Measurements from ENCODE around the gene NEK9.

DNA sequence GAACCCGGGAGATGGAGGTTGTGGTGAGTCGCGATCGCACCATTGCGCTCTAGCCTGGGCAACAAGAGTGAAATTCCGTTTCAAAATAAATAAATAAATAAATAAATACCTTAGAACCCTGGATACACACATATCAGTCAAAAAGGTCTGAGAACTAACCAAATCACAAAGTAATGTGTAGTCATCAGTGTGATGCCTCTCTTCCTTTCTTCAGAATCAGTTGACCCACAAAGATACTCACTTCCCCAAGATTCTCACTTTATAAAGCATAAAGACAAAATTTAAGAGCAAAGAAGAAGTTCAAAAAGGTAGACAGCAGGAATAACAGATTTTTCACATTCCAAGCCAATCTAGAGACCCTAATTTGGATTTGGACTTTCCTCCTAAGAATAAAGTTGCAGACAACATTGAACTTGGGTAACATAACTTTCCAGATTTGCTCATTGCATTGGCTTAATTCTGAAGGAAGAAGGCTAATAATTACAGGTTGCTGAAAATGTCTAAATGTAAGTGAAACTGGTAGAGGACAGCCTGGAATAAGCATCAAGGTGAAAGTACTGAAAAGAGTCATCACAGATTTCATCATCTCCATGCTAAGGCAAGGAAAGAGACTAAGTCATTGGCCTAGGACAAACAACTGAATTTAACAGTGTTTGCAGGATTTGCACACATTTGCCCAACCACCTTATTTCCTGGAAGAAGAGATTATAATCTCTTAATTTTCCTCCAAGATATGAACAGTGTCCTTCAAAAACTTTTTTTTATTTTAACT, 32.2 kb upstream of the NEK9 start:
- no peak for TF ChIP-seq BACH2 (CRISPR knock-in tag; IDR thresholded peaks at IDR 0.05; ENCODE audit: borderline replicate concordance)
- no peak for TF ChIP-seq ZFP3 (CRISPR knock-in tag; IDR thresholded peaks at IDR 0.05)
- TF ChIP-seq OSR1 (CRISPR knock-in tag; IDR thresholded peaks at IDR 0.05): no peak
- no peak for TF ChIP-seq TCF4 (CRISPR knock-in tag; IDR thresholded peaks at IDR 0.05; ENCODE audit: borderline replicate concordance)
- TF ChIP-seq, protein P1, sequence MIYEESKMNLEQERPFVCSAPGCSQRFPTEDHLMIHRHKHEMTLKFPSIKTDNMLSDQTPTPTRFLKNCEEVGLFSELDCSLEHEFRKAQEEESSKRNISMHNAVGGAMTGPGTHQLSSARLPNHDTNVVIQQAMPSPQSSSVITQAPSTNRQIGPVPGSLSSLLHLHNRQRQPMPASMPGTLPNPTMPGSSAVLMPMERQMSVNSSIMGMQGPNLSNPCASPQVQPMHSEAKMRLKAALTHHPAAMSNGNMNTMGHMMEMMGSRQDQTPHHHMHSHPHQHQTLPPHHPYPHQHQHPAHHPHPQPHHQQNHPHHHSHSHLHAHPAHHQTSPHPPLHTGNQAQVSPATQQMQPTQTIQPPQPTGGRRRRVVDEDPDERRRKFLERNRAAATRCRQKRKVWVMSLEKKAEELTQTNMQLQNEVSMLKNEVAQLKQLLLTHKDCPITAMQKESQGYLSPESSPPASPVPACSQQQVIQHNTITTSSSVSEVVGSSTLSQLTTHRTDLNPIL (CRISPR knock-in tag; IDR thresholded peaks at IDR 0.05; ENCODE audit: low read depth): no peak
- TF ChIP-seq SNAI2 (CRISPR knock-in tag; IDR thresholded peaks at IDR 0.05): no peak
- no peak for TF ChIP-seq ZFP30 (CRISPR knock-in tag; IDR thresholded peaks at IDR 0.05)
- TF ChIP-seq, protein P2, sequence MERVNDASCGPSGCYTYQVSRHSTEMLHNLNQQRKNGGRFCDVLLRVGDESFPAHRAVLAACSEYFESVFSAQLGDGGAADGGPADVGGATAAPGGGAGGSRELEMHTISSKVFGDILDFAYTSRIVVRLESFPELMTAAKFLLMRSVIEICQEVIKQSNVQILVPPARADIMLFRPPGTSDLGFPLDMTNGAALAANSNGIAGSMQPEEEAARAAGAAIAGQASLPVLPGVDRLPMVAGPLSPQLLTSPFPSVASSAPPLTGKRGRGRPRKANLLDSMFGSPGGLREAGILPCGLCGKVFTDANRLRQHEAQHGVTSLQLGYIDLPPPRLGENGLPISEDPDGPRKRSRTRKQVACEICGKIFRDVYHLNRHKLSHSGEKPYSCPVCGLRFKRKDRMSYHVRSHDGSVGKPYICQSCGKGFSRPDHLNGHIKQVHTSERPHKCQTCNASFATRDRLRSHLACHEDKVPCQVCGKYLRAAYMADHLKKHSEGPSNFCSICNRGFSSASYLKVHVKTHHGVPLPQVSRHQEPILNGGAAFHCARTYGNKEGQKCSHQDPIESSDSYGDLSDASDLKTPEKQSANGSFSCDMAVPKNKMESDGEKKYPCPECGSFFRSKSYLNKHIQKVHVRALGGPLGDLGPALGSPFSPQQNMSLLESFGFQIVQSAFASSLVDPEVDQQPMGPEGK (CRISPR knock-in tag; IDR thresholded peaks at IDR 0.05; ENCODE audit: borderline replicate concordance): no peak
- TF ChIP-seq ESRRG (CRISPR knock-in tag; IDR thresholded peaks at IDR 0.05): no peak

Data from SK-N-SH treated with all-trans-retinoic acid at 6 μM for 48 hours (cell line).